Transverse colon (tissue), 3 donors: ENCODE measurements around the gene HBD.

Experiments
- POLR2A ChIP-seq: fragments of 450-650 bp; IDR thresholded peaks from one replicate; pipeline ENCODE4 v1.6.1; 2016; ENCODE audit warnings: antibody characterized with exemption, mild to moderate bottlenecking, moderate library complexity
- TF ChIP-seq, protein P1 (sequence below), 5 experiments: fragments of 200-600 bp in 3 of 5; fragments of 450-650 bp in 2 of 5; sonication (generic) in 3 of 5; IDR thresholded peaks; 1 replicate in 2 of 5; 2 replicates in 3 of 5; pipeline ENCODE4 v1.5.1; 2016 to 2017; ENCODE audit warnings: antibody characterized with exemption in 5 of 5, inconsistent platforms in 3 of 5, mild to moderate bottlenecking in 2 of 5, moderate library complexity in 1 of 5

DNA sequence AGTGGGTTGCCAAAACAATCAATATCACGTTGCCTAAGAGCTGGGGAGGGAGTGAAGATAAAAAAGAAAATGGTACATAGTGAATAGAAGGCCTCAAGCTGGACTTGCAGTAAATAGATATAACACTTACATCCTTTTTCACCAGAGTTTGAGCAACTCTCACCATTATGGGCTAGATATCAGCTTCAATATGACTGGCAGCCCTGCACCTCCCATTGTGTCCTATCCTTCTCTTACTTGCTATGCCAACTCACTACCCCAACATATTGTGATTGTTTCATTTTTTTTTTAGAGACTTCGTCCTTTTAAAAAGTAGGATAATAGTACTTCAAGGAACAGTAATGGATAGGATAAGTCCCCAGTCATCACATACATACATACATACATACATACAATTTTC is 7.9 kb upstream of the HBD start:
- TF ChIP-seq, protein P1, sequence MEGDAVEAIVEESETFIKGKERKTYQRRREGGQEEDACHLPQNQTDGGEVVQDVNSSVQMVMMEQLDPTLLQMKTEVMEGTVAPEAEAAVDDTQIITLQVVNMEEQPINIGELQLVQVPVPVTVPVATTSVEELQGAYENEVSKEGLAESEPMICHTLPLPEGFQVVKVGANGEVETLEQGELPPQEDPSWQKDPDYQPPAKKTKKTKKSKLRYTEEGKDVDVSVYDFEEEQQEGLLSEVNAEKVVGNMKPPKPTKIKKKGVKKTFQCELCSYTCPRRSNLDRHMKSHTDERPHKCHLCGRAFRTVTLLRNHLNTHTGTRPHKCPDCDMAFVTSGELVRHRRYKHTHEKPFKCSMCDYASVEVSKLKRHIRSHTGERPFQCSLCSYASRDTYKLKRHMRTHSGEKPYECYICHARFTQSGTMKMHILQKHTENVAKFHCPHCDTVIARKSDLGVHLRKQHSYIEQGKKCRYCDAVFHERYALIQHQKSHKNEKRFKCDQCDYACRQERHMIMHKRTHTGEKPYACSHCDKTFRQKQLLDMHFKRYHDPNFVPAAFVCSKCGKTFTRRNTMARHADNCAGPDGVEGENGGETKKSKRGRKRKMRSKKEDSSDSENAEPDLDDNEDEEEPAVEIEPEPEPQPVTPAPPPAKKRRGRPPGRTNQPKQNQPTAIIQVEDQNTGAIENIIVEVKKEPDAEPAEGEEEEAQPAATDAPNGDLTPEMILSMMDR (IDR thresholded peaks at IDR 0.05), result no peak
- no peak for TF ChIP-seq POLR2A
